Muscle layer of duodenum (tissue), 2 donors: ENCODE results near the gene NAT14.

Source experiments
- H3K27ac ChIP-seq: one replicate; pipeline ENCODE4 v1.7.0; 2013; ENCODE audit warnings: mild to moderate bottlenecking, low read length
- H3K27me3 ChIP-seq: one replicate; pipeline ENCODE4 v1.7.0; 2013; ENCODE audit warnings: low read depth, mild to moderate bottlenecking, control low read depth, low read length
- H3K36me3 ChIP-seq, 2 donors: one replicate each; pipeline ENCODE4 v1.7.0; 2013; ENCODE audit warnings: low read length in 2 of 2, control low read depth in 1 of 2, mild to moderate bottlenecking in 1 of 2; ENCODE audit not compliant: insufficient read depth in 2 of 2, control insufficient read depth in 1 of 2
- H3K4me1 ChIP-seq, 2 donors: one replicate each; pipeline ENCODE4 v1.7.0; 2013; ENCODE audit warnings: low read length in 2 of 2, mild to moderate bottlenecking in 2 of 2, control low read depth in 1 of 2, moderate library complexity in 1 of 2; ENCODE audit not compliant: insufficient read depth in 2 of 2, control insufficient read depth in 1 of 2
- H3K4me3 ChIP-seq, 2 donors: one replicate each; pipeline ENCODE4 v1.7.0; 2013; ENCODE audit warnings: low read length in 2 of 2, low read depth in 1 of 2, mild to moderate bottlenecking in 1 of 2
- H3K9me3 ChIP-seq, 2 donors: one replicate each; pipeline ENCODE4 v1.7.0; 2013; ENCODE audit warnings: low read length in 2 of 2, control low read depth in 1 of 2, mild to moderate bottlenecking in 1 of 2; ENCODE audit not compliant: control insufficient read depth in 1 of 2
- donor health status: healthy.

The NAT14 gene, protein sequence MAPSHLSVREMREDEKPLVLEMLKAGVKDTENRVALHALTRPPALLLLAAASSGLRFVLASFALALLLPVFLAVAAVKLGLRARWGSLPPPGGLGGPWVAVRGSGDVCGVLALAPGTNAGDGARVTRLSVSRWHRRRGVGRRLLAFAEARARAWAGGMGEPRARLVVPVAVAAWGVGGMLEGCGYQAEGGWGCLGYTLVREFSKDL

DNA sequence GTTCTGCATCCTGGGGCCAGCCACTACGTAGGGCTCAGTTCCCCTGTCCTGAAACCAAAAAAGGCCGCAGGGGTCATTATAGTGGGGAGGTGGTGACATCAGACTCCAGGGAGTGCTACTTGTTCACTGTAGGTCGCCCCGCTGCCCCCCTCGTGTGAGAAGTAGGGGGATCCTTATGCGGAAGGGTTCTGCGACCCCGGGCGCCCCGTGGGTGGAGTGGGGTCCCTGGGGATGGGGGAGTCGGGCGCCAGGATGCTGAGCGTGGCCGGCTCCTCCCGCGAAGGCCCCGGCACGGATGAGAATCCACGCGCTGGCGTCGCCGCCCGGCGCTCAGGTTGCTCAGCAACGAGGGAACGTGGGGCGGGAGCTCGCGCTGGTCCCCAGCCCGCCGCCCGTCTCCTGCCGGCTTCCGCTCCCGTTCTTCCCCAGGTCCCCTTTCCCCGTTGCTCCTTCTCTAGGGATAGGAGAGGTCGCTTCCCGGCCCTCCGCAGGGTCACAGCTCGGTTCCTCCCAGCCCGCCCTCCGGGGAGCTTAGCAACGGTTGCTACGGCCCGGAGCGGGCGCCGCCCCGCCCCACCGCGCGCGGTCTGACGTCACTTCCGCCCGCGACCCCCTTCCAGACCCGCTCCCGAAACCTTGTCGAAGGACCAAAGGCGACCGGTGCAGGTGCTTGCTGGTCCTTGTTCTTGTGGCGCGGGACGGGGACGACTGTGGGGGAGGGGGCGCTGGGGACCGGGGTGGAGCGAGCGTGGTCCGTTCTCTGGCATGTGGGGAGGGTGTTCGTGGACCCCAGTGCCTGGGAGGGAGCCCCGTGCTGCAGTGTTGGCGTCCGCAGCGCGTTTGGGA is at the start of gene NAT14:
Gene NAT14, plus strand, starts transcription at position 596 of the 846 bp plus-strand sequence. CDS start 521 bp downstream, outside the sequence.
- peak within 1 kb of the TSS; percentile 42 to 64 for H3K4me3 ChIP-seq
- H3K4me1 ChIP-seq = peaks cover 3 to 56% of the 10 kb centered on the region in 2 donors
- peaks cover 0 to 19% of the 10 kb centered on the region in 2 donors for H3K36me3 ChIP-seq
- H3K27me3 ChIP-seq = no peaks in the 10 kb centered on the region
- H3K27ac ChIP-seq = peak within 1 kb of the TSS; percentile 39
- H3K9me3 ChIP-seq = no peaks in the 10 kb centered on the region

DNA sequence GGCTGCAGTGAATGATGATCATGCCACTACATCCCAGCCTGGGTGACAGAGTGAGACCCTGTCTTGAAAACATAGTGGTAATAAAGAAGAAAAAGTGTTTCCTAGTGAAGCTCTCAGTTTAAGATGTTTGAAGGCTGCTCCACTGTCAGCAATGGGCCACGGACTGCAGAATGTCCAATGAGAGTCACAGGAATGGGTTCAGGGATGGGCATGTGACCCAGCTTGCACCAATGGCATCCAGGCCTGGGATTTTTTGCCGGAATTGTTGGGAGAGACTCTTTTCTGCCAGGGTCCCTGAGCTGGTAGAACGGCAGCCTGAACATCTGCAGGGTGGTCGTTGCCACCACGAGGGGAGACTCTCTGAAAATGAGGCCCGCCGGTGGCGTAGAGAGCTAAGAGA is 48.1 kb upstream of the NAT14 start:
- H3K27ac ChIP-seq = no peak overlapping the region
- no peaks in the 10 kb centered on the region for H3K36me3 ChIP-seq
- H3K4me1 ChIP-seq = peaks cover 0 to 10% of the 10 kb centered on the region in 2 donors
- H3K27me3 ChIP-seq = peaks cover 56% of the 10 kb centered on the region
- no peaks in the 10 kb centered on the region for H3K9me3 ChIP-seq
- H3K4me3 ChIP-seq = no peak overlapping the region

DNA sequence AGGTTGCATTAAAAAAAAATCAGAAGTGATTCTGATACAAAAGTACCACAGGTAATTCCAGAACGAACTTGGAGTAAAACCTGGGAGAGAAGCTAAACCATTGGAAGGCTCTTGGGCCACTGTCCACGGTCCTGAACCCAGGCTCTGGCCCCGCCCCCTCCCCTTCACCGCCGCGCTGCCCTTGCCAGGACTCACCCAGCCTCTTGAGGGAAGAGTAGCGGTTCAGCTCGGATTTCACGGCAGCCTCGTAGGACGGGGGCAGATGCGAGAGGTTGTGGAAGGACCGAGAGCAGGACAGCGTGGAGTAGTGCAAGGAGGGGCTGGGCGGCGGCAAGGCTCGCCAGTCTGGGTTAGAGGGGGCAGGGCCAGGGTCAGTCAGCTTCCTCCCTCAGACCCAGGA is 47.6 kb upstream of the NAT14 start:
- peaks cover 52% of the 10 kb centered on the region for H3K27me3 ChIP-seq
- H3K4me1 ChIP-seq = peaks cover 0 to 12% of the 10 kb centered on the region in 2 donors

DNA sequence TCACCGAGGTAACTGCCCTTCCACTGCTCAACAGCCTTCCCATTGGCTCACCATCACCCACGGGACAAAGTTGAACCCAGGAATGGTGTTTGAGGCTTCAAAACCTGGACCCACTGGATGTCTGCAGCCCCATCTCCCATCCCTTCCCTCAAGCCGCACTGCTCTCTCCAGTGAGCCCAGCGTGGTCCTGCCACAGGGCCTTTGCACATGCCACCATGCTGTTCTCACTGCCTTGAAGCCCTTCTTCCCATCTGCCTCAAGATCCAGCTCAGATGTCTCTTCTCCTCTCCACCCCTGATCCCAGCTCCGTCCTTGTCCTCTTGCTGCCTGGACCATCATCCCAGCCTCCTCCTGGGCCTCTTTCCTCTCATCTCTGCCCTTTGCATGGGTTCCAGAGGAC is 45.9 kb upstream of the NAT14 start:
- Histone ChIP-seq H3K4me1 (peaks cover 0 to 12% of the 10 kb centered on the region in 2 donors), H3K9me3 (no peaks in the 10 kb centered on the region), H3K4me3 (no peak overlapping the region), H3K36me3 (no peaks in the 10 kb centered on the region), H3K27me3 (peaks cover 48% of the 10 kb centered on the region), H3K27ac (no peak overlapping the region)

More for the DNA sequence above, 47.6 kb upstream of the NAT14 start:
- Histone ChIP-seq H3K36me3 (no peaks in the 10 kb centered on the region), H3K27ac (no peak overlapping the region), H3K4me3 (no peak overlapping the region), H3K9me3 (no peaks in the 10 kb centered on the region)

DNA sequence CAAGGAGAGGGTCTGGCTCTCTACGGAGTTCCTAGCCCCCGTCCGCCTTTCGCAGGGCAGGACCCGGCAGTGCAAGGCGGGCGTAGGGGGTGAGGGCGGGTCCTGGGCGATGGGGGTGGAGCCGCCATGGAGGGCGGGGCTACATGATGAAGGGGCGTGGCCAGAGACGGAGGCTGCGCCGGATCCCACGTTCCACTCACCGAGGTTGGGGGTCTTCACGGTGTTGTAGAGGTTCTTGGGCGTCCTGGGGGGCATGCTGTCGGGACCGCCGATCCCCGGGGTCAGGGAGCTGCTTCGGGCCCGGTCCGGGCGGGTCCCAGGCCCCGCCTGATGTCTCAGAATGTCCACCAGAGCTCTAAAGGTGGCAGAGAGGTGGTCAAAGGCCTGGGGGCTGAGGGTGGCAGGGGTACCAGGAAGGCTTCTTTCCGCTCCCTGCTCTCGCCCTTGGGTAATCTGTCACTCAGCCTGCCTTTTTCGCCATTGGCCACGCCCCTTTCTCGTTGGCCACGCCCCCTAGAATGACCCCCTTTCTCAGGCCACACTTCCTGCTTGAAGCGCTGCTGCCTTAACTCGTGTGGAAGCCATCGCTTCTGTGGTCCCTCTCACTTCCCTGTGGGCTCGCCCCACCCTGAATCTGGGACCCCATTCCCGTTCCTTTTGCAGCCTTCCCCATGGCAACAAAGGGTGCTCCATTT is 44.4 kb upstream of the NAT14 start:
- H3K4me1 ChIP-seq = peaks cover 0 to 12% of the 10 kb centered on the region in 2 donors
- H3K4me3 ChIP-seq = no peak overlapping the region
- H3K9me3 ChIP-seq = no peaks in the 10 kb centered on the region
- no peak overlapping the region for H3K27ac ChIP-seq
- H3K36me3 ChIP-seq = no peaks in the 10 kb centered on the region
- H3K27me3 ChIP-seq = peaks cover 50% of the 10 kb centered on the region

DNA sequence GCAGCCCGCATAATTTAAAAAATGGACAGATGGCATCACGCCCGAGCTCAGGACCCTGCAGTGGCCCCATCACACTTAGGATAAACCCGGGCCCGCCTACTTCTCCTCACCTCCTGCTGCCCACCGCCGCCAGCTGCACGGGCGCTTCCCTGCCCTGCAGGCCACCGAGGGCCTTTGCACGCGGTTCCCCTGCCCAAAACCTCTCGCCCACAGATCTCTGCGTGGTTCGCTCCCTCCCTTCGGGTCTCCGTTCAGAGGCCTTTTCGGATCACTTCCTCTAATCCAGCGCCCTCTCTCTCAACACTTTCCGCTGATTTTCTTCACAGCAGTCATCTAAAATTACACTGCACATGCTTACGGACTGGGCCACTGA is 43.7 kb upstream of the NAT14 start:
- Histone ChIP-seq H3K27ac (no peak overlapping the region), H3K4me3 (no peak overlapping the region), H3K4me1 (peaks cover 0 to 12% of the 10 kb centered on the region in 2 donors), H3K36me3 (no peaks in the 10 kb centered on the region), H3K9me3 (no peaks in the 10 kb centered on the region), H3K27me3 (peaks cover 50% of the 10 kb centered on the region)

DNA sequence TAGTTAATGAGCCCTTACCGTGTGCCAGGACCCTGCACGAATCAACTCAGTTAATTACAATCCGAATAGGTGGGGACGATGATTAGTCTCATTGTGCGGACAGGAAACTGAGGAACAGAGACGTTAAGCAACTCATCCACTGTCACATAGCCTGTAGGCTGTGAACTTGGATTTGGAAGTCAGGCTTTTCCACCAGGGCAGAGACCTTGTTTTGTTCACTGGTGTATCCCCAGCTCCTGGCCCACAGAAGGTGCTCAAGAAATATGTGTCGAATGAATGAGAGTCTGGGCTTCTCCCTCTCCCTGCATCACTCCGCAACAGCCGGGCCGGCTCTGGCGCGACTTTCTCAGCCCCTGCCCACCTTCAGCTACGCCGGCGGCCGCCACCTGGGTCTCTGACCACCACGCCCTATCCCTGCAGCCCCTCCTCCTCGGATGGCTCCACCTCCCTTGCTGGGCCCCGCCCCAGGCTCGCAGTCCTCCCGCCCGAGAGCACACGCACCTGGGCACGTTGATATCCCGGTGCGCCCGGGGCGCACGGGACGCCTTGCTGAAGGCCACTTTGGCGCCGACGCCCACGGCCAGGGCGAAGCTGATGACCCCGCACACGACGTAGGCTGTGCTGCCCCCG is 43.2 kb upstream of the NAT14 start:
- Histone ChIP-seq H3K36me3 (no peaks in the 10 kb centered on the region), H3K4me3 (no peak overlapping the region), H3K4me1 (peaks cover 0 to 12% of the 10 kb centered on the region in 2 donors), H3K27me3 (peaks cover 50% of the 10 kb centered on the region), H3K9me3 (no peaks in the 10 kb centered on the region), H3K27ac (no peak overlapping the region)

DNA sequence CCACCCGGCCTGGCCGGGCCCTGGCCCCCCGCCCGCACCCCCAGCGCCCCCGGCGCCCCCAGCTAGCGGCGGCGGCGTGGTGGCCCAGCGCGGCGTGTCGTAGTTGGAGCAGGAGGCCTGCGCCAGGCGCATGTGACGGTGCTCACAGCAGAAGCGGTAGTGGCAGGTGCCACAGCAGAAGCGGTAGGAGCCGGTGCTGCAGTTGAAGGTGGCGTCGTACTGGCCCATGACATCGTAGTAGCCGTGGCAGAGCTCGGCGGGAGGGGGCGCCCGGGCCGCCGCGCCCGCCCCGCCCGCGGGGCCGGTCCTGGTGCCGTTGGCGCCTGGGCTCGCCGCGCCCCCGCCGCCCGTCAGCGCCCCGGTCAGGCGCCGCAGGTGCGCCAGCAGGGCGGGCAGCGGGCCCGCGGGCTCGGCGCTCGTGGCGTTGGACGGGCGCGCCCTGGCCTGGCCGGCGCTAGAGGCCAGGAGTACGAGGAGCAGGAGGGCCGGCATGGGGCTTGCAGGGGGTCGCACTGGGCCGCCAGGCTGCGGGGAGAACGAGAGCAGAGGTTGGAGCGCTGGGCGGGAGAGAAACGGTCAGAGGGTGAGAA is 42.5 kb upstream of the NAT14 start:
- Histone ChIP-seq H3K27me3 (peaks cover 52% of the 10 kb centered on the region), H3K36me3 (no peaks in the 10 kb centered on the region), H3K27ac (no peak overlapping the region), H3K4me3 (no peak overlapping the region), H3K4me1 (peaks cover 0 to 12% of the 10 kb centered on the region in 2 donors), H3K9me3 (no peaks in the 10 kb centered on the region)

DNA sequence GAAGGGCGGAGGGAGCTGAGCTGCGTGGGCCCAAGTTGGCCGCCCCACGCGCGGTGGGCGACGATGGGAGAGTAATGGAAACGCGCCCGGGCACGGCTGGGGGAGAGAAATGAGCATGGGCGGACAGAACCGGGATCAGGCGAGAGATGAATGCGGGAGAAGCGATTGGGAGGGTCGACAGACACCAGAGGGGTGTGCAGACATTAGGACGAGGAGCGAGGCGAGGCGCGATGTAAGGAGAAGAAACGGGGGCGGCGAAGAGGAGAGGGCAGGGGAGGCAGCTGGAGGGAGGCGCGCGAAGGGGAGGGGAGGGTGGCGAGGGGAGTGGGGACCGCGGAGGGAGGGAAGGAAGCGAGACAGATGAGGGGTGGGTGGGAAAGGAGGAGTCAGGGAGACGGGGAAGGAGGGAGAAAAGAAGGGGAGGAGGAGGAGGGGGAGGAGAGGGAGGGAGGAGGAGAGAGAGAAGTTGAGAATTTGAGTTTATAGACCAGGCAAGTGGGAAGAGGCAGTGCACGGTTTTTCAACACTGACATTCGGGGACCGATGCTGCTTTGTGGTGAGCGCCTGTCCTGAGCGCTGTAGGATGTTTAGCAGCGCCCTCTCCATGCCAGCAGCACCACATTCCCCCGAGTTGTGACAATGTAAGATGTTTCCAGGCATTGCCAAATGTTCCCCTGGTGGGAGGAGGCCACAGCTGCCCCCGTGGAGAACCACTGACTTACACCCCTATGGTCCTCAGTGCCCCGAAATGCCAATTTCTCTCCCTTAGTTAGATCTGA is 41.8 kb upstream of the NAT14 start, which contains the start of gene SHISA7:
Gene SHISA7, minus strand, starts transcription at position 256 of the 779 bp plus-strand sequence. CDS start 437 bp downstream, outside the sequence.
- H3K36me3 ChIP-seq = no peaks in the 10 kb centered on the region
- H3K4me1 ChIP-seq = peaks cover 0 to 12% of the 10 kb centered on the region in 2 donors
- H3K27me3 ChIP-seq = peaks cover 52% of the 10 kb centered on the region
- H3K9me3 ChIP-seq = no peaks in the 10 kb centered on the region
- no peak within 1 kb of the TSS for H3K4me3 ChIP-seq
- no peak within 1 kb of the TSS for H3K27ac ChIP-seq

DNA sequence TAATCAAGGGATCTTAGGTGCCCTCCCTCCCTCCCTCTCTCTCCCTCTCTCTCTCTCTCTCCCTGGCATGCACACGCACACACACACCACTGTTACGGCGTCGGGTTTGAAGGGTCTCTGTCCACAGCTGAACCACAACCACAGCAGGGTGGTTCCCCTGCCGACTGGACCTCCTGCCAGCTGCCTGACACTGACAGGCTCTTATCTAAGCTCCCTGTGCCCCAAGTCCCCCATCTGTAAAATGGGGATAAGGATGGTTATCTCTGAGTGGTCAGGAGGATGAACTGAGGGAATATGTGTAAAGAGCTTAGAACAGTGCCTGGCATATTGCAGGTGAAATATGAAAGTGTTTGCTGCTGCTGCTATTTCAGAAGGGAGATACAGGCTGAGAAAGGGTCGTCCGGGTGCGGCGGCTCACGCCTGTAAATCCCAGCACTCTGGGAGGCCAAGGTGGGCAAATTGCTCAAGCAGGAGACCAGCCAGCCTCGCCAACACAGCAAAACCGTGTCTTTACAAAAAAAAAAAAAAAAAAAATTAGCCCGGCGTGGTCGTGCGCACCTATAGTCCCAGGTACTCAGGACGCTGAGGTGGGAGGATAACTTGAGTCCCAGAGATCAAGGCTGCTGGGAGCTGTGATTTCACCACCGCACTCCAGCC is 41.0 kb upstream of the NAT14 start:
- H3K4me1 ChIP-seq = peaks cover 0 to 12% of the 10 kb centered on the region in 2 donors
- no peak overlapping the region for H3K4me3 ChIP-seq
- H3K9me3 ChIP-seq = no peaks in the 10 kb centered on the region
- no peaks in the 10 kb centered on the region for H3K36me3 ChIP-seq
- peaks cover 49% of the 10 kb centered on the region for H3K27me3 ChIP-seq
- no peak overlapping the region for H3K27ac ChIP-seq
